Measurements from ENCODE around the gene SPIB.

The SPIB gene

DNA sequence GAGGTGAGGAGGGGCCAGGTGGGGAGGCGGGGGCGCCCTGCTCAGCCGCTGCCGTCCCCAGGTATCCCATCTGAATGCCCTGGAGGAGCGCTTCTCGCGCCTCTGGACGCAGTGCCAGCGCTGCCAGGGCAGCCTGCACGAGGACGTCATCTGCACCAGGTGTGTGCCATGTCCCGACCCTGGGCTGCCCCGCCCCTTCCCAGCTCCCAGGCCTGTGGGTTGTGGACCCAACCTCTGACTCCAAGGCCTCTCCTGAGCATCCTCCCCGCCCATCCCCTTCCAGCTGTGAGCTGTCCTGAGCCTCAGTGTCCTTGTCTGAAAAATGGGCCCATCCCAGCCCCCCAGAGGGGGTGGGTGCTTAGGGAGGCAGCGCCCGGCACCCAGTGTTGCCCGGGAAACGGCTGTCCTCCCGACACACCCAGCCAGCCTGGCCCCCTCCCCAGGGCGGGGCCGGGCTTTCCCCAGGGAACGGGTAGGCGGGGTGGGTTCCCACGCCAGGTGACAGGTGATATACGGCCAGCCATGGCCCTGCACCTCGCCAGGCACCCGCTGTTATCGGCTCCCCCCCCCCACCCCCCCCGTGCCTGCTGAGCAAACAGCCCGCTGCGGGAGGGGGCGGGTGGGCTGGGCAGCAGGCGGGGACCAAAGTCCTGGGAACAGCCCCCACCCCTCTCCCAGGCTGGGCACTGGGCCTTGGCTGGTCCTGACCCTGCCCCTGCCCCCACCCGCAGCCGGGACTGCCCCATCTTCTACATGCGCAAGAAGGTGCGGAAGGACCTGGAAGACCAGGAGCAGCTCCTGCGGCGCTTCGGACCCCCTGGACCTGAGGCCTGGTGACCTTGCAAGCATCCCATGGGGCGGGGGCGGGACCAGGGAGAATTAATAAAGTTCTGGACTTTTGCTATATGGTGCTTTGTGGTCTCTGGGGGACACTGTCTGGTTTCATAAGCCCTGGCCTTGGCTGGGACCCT lies 1.3 kb upstream of the SPIB start:
- peak; percentile 71 for FAIRE-seq
- TF ChIP-seq PAX5 (IDR thresholded peaks at IDR 0.05; ENCODE audit: insufficient read depth, low read length, severe bottlenecking) = no peak
- no peak for TF ChIP-seq POLR2A (IDR thresholded peaks at IDR 0.05; ENCODE audit: low read depth, low read length)
- no peak for TF ChIP-seq POU2F2 (IDR thresholded peaks at IDR 0.05; ENCODE audit: low read depth, low read length)
- TF ChIP-seq TAF1 (IDR thresholded peaks at IDR 0.05; ENCODE audit: low read depth, low read length) = no peak
- TF ChIP-seq POLR2AphosphoS5 (IDR thresholded peaks at IDR 0.05; ENCODE audit: low read depth, low read length) = no peak
- no peak for TF ChIP-seq SPI1 (IDR thresholded peaks at IDR 0.05; ENCODE audit: low read depth, low read length)
- DNase-seq (ENCODE audit: insufficient read length, low spot score) = no peak

DNA sequence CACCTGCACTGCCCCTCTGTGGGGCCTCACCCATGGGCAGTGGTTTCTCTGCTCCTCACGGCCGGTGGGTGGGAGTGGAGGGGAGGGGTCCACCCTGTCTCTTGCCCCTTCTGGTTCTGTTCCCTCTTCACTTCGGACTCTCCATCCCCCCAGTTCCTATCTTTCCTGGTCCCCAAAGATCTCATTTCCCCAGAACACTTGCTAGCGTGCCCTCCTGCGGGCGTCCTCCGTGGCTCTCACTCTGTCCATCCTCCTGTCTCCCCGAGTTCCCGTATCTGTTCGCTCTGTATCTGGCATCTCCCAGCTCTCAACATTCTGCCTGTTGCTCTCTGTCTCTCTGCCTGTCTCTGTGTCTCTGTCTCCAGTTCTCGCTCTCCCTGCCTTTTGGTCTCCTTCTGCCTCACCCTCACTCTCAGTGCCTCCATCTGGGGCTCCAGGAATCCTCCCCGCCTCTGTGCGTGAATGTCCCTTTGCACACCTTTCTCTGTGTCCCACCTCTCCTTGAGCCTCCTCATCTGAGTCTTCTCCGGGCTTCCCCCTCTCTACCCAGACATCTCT lies 363 bp downstream of the SPIB start:
- FAIRE-seq (no peak), DNase-seq (ENCODE audit: insufficient read length, low spot score) (no peak)
- TF ChIP-seq POLR2AphosphoS5 (IDR thresholded peaks at IDR 0.05; ENCODE audit: low read depth, low read length) = peak; percentile 9
- TF ChIP-seq SPI1 (IDR thresholded peaks at IDR 0.05; ENCODE audit: low read depth, low read length) = no peak
- TF ChIP-seq POU2F2 (IDR thresholded peaks at IDR 0.05; ENCODE audit: low read depth, low read length) = no peak
- no peak for TF ChIP-seq TAF1 (IDR thresholded peaks at IDR 0.05; ENCODE audit: low read depth, low read length)
- TF ChIP-seq POLR2A (IDR thresholded peaks at IDR 0.05; ENCODE audit: low read depth, low read length) = no peak

DNA sequence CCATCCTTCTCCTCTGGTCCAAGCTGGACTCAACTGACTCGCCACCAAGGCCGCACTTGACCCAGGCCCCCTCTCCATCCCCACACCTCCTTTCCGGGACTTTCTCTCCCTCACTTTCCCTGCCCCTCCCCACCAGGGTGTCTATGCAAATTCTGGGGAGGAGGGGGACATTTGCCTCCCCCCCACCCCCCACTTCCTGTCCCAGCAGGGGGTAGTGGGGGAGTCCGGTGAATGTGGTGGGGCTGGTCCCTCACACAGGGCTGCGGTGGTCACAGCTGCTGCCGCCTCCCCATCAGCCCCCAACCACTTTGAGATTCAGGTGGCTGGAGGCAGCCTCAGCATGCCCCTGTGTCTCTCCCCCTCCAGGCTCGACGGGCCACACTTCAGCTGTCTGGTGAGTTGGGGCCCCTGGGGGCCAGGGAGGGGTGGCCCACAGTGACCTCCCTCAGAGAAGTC lies 870 bp downstream of the SPIB start:
- TF ChIP-seq POU2F2 (IDR thresholded peaks at IDR 0.05; ENCODE audit: low read depth, low read length) (peak; percentile 99), POLR2AphosphoS5 (IDR thresholded peaks at IDR 0.05; ENCODE audit: low read depth, low read length) (peak; percentile 37; the same call in 1 of the 2 replicates), PAX5 (IDR thresholded peaks at IDR 0.05; ENCODE audit: insufficient read depth, low read length, severe bottlenecking) (no peak), POLR2A (IDR thresholded peaks at IDR 0.05; ENCODE audit: low read depth, low read length) (0 out of 2 replicates have a peak, but pooled peaks have one; percentile 17), SPI1 (IDR thresholded peaks at IDR 0.05; ENCODE audit: low read depth, low read length) (no peak), TAF1 (IDR thresholded peaks at IDR 0.05; ENCODE audit: low read depth, low read length) (peak; percentile 11; the same call in 1 of the 2 replicates)
- FAIRE-seq = peak; percentile 93
- DNase-seq (ENCODE audit: insufficient read length, low spot score) = no peak

DNA sequence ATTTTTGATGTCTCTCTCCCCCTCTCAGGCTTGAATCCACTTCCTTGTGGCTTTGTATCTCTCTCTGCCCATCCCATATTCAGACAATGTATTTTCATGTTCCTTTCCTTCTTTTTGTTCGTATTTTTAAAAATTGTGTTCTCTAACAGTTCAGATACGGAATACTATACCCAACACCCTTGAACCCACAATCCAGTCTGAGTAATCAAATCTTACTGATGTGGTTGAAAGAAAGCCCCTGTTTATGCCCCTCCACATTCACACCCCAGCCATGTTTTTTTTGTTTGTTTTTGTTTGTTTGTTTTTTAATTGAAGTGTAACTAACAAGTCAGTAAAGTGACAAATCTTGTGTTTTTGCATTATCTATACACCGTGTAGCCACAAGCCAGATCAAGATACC lies 1.4 kb downstream of the SPIB start:
- no peak for TF ChIP-seq SPI1 (IDR thresholded peaks at IDR 0.05; ENCODE audit: low read depth, low read length)
- TF ChIP-seq POLR2AphosphoS5 (IDR thresholded peaks at IDR 0.05; ENCODE audit: low read depth, low read length) = no peak
- TF ChIP-seq POLR2A (IDR thresholded peaks at IDR 0.05; ENCODE audit: low read depth, low read length) = no peak
- TF ChIP-seq PAX5 (IDR thresholded peaks at IDR 0.05; ENCODE audit: insufficient read depth, low read length, severe bottlenecking) = no peak
- no peak for TF ChIP-seq POU2F2 (IDR thresholded peaks at IDR 0.05; ENCODE audit: low read depth, low read length)
- no peak for TF ChIP-seq TAF1 (IDR thresholded peaks at IDR 0.05; ENCODE audit: low read depth, low read length)
- no peak for FAIRE-seq

DNA sequence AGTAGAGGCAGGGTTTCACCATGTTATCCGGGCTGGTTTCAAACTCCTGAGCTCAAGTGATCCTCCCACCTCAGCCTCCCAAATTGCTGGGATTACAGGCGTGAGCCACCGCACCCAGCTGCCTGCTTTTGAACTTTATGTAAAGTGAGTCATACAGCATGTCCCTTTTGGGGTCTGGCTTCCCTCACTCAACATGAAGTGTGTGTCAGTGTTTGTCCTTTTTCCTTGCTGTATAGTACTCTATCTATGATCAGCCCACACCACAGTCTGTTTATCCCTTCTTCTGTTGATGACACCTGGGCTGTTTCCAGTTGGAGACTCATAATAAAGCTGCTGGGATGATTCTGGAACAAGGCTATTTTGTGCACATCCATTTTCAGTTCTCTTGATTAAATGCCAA lies 2.1 kb downstream of the SPIB start:
- FAIRE-seq (peak; percentile 86), DNase-seq (ENCODE audit: insufficient read length, low spot score) (no peak)
- TF ChIP-seq SPI1 (IDR thresholded peaks at IDR 0.05; ENCODE audit: low read depth, low read length) (no peak), TAF1 (IDR thresholded peaks at IDR 0.05; ENCODE audit: low read depth, low read length) (no peak), PAX5 (IDR thresholded peaks at IDR 0.05; ENCODE audit: insufficient read depth, low read length, severe bottlenecking) (no peak), POLR2AphosphoS5 (IDR thresholded peaks at IDR 0.05; ENCODE audit: low read depth, low read length) (no peak), POLR2A (IDR thresholded peaks at IDR 0.05; ENCODE audit: low read depth, low read length) (no peak), POU2F2 (IDR thresholded peaks at IDR 0.05; ENCODE audit: low read depth, low read length) (no peak)

More for the DNA sequence above, 1.4 kb downstream of the SPIB start:
- no peak for DNase-seq (ENCODE audit: insufficient read length, low spot score)

DNA sequence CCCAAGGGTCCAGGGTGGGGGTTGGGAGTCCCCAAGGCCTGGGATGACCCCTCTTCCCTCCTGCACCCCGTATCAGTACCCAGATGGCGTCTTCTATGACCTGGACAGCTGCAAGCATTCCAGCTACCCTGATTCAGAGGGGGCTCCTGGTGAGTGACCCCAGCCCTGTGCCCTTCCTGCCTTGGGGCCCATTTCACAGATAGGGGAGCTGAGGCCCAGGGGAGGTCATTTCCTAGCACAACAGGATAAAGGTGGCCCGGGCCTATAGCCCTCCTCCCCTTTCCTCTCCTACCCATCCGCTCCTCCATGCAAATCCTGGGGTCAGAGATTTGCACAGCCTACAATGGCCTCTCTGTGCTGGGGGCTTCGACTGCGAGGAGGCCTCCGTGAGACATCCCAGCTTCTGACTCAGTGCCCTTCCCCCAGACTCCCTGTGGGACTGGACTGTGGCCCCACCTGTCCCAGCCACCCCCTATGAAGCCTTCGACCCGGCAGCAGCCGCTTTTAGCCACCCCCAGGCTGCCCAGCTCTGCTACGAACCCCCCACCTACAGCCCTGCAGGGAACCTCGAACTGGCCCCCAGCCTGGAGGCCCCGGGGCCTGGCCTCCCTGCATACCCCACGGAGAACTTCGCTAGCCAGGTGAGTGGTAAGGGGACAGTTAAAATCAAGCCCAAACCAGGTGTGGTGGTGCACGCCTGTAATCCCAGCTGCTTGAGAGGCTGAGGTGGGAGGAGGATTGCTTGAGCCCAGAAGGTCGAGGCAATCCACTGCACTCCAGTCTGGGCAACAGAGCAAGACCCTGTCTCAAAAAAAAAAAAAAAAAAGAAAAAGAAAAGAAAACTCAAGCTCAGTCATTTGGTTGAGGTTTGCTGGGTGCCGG lies 3.9 kb downstream of the SPIB start:
- DNase-seq (ENCODE audit: insufficient read length, low spot score) = no peak
- no peak for FAIRE-seq
- TF ChIP-seq PAX5 (IDR thresholded peaks at IDR 0.05; ENCODE audit: insufficient read depth, low read length, severe bottlenecking) = no peak
- peak; percentile 61; the same call in 1 of the 2 replicates for TF ChIP-seq POU2F2 (IDR thresholded peaks at IDR 0.05; ENCODE audit: low read depth, low read length)
- no peak for TF ChIP-seq POLR2A (IDR thresholded peaks at IDR 0.05; ENCODE audit: low read depth, low read length)
- TF ChIP-seq POLR2AphosphoS5 (IDR thresholded peaks at IDR 0.05; ENCODE audit: low read depth, low read length) = no peak

DNA sequence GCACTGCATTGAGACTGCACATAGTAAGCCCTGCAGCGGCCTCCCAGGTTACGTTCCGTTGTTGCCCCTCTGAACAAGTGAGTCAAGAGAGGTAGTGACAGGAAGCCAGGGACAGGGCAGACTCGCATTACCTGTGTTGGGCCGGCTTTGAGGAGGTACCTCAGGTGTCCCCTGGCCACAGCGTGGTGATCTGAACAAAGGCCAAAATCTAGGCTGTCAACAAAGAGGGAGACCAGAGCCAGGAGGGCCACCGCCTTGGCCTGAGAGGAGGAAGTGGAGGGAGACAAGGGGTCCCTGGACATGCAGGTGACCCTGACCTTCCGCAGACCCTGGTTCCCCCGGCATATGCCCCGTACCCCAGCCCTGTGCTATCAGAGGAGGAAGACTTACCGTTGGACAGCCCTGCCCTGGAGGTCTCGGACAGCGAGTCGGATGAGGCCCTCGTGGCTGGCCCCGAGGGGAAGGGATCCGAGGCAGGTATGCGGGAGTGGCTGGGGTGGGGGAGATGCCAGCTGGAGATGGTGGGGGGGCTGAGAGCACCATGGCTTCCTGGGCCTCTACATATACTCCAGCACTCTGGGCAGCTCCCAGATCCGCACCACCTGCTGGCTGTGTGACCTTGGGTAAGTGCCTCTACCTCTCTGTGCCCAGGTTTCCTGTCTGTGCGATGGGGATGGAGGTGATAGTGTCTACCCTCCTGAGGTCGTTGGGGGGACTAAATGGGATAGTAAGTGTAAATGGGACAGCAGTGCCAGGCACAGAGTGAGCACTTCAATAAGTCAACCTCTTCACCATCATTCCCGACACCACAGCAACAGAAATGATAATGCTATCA lies 4.8 kb downstream of the SPIB start:
- TF ChIP-seq SPI1 (IDR thresholded peaks at IDR 0.05; ENCODE audit: low read depth, low read length) (no peak), POU2F2 (IDR thresholded peaks at IDR 0.05; ENCODE audit: low read depth, low read length) (no peak)
- DNase-seq (ENCODE audit: insufficient read length, low spot score) (no peak), FAIRE-seq (no peak)

DNA sequence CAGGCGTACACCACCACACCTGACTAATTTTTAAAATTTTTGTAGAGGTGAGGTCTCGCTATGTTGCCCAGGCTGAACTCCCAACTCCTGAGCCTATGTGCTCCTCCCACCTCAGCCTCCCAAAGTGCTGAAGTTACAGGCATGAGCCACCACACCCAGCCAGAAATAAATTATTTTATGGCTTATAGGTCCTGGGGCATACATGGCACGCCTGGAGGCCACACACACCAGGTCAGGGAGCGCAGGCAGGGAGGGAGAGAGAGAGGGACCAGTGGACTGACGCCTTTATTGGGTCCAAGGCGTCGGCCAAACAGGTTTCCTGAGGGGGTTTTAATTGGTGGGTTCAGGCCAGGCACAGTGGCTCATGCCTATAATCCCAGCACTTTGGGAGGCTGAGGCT lies 6.8 kb downstream of the SPIB start:
- FAIRE-seq (no peak), DNase-seq (ENCODE audit: insufficient read length, low spot score) (no peak)
- no peak for TF ChIP-seq SPI1 (IDR thresholded peaks at IDR 0.05; ENCODE audit: low read depth, low read length)
- no peak for TF ChIP-seq TAF1 (IDR thresholded peaks at IDR 0.05; ENCODE audit: low read depth, low read length)
- TF ChIP-seq POLR2A (IDR thresholded peaks at IDR 0.05; ENCODE audit: low read depth, low read length) = no peak
- TF ChIP-seq PAX5 (IDR thresholded peaks at IDR 0.05; ENCODE audit: insufficient read depth, low read length, severe bottlenecking) = no peak
- no peak for TF ChIP-seq POU2F2 (IDR thresholded peaks at IDR 0.05; ENCODE audit: low read depth, low read length)
- no peak for TF ChIP-seq POLR2AphosphoS5 (IDR thresholded peaks at IDR 0.05; ENCODE audit: low read depth, low read length)

Data from GM12891 (cell line).